Measurements from ENCODE around the gene CABS1. TPM values are rescaled to one million over a fixed set of nuclear protein-coding genes. Genes with fewer than 3 reads are reported as not detected.

The CABS1 gene
- total RNA-seq, 1 experiment from 2014 or later = not detected

GRCh38 chr4:70367813-70368212, 33.0 kb downstream of the CABS1 start:
- no peak for DNase-seq (ENCODE audit: low read depth, low spot score)
- in situ Hi-C loops (cut with HindIII; ENCODE audit: low pct_unique_long_range_greater_than_20kb, low sequenced_read_pairs) = no loop called here

DNA sequence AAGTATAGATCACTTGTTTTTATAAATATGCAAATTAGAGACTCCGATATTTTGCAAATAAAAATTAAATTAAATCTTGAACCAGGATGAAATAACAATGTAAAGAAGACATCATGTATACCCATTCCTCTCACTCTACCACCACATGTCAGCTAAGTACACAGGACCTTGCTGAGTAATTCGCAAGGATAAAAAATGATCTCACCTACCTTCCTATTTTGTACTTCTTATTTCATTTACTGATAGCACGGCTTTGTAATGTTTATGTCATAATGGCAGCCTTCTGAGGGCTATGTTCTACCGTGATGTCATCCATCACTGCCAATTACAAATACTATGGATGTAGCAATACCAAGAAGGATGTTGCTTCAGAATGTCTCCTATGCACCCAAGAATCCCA, 37.2 kb downstream of the CABS1 start:
- no peak for DNase-seq (ENCODE audit: low read depth, low spot score)
- in situ Hi-C loops (cut with HindIII; ENCODE audit: low pct_unique_long_range_greater_than_20kb, low sequenced_read_pairs) = no loop called here

- in situ Hi-C loops (cut with HindIII; ENCODE audit: low pct_unique_long_range_greater_than_20kb, low sequenced_read_pairs) = no loop called here
Measured at GRCh38 chr4:70372760-70373159, 38.0 kb downstream of the CABS1 start.

DNA sequence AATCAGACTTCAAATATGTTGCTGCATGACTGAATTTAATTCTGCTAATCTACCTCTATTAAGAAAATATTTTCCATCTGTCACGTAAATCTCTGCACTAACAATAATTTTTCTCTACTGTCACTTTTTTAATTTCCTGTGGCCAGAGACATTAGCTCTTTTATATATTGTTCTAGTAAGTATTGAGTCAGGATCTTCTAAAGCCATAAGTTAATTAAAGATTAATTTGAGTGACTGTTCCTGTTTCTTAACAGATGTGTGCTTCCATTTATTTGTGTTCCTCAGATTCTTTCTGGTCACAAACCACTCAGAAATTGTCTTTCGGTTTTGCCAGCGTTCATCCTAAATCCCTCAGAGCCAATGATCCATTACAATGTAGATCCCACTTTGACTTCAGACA, 45.8 kb downstream of the CABS1 start:
- in situ Hi-C loops (cut with HindIII; ENCODE audit: low pct_unique_long_range_greater_than_20kb, low sequenced_read_pairs) = no loop called here
- no peak for DNase-seq (ENCODE audit: low read depth, low spot score)

More at GRCh38 chr4:70372760-70373159, 38.0 kb downstream of the CABS1 start:
- no peak for DNase-seq (ENCODE audit: low read depth, low spot score)

GRCh38 chr4:70382691-70383181, 48.0 kb downstream of the CABS1 start, which contains the start of gene SMR3B:
SMR3B (plus strand) TSS chr4:70383131; CDS start chr4:70384511, 1,380 bp downstream.
- in situ Hi-C loops (cut with HindIII; ENCODE audit: low pct_unique_long_range_greater_than_20kb, low sequenced_read_pairs) = no loop called here

More at GRCh38 chr4:70382691-70383181, 48.0 kb downstream of the CABS1 start, which contains the start of gene SMR3B:
- no peak for DNase-seq (ENCODE audit: low read depth, low spot score)

Other genes with a start within 250 kb of the CABS1 start
- gene PRR27, start 180.7 kb upstream of the CABS1 start, total RNA-seq (2014; rRNA removed; shearing (Covaris generic)) = not detected in 2 replicates
- not detected in 2 replicates for gene ODAM, start 139.3 kb upstream of the CABS1 start, total RNA-seq (2014; rRNA removed; shearing (Covaris generic))
- not detected in 2 replicates for gene FDCSP, start 108.9 kb upstream of the CABS1 start, total RNA-seq (2014; rRNA removed; shearing (Covaris generic))
- not detected in 2 replicates for gene CSN3, start 92.4 kb upstream of the CABS1 start, total RNA-seq (2014; rRNA removed; shearing (Covaris generic))
- not detected in 2 replicates for gene SMR3A, start 25.8 kb downstream of the CABS1 start, total RNA-seq (2014; rRNA removed; shearing (Covaris generic))
- gene SMR3B, start 48.1 kb downstream of the CABS1 start, total RNA-seq (2014; rRNA removed; shearing (Covaris generic)) = not detected in 2 replicates
- gene OPRPN, start 63.0 kb downstream of the CABS1 start, total RNA-seq (2014; rRNA removed; shearing (Covaris generic)) = not detected in 2 replicates
- gene MUC7, start 137.2 kb downstream of the CABS1 start, total RNA-seq (2014; rRNA removed; shearing (Covaris generic)) = 0.69 TPM in 2 replicates
- gene AMTN, start 183.6 kb downstream of the CABS1 start, total RNA-seq (2014; rRNA removed; shearing (Covaris generic)) = not detected in 2 replicates

All from SK-MEL-5 (cell line).